Measurements from ENCODE around the gene UPK1A. TPM values are rescaled to one million over a fixed set of nuclear protein-coding genes. Genes with fewer than 3 reads are reported as not detected.

UPK1A gene
- total and polyA plus RNA-seq, 10 of the 15 experiments (the other 5 are each of a cell fraction or from before 2014, with no cell fraction given): 0.15 to 1.9 (median 0.26) TPM; not detected in 7

- peak overlapping the region; percentile 53 for H3K4me2 ChIP-seq (ENCODE audit: control insufficient read depth, insufficient read depth)
- peak; percentile 71 for ATAC-seq
- ChIA-PET SMC1A (ENCODE audit: uncharacterized antibody, unreplicated experiment) (interaction anchor here (0.6 to 12.3 kb wide), 14 partner anchors 9 to 234 kb away, joined by 3 to 375 read pairs (median 4); partner anchors contain the start of genes IGFLR1, LIN37, PSENEN and U2AF1L4), CTCF (interaction anchor here (0.9 to 7.8 kb wide), 10 partner anchors 12 to 235 kb away, joined by 3 to 271 read pairs (median 4); partner anchors contain the start of genes COX6B1, LIN37 and PSENEN), RAD21 (ENCODE audit: unreplicated experiment) (interaction anchor here (0.6 to 11.0 kb wide), 12 partner anchors 11 to 343 kb away, joined by 3 to 430 read pairs (median 7); partner anchors contain the start of genes IGFLR1, LIN37, PSENEN and U2AF1L4), POLR2A (interaction anchor here (0.9 to 11.9 kb wide), 11 partner anchors 14 to 366 kb away, joined by 3 to 516 read pairs (median 6); partner anchors contain the start of genes COX6B1, IGFLR1, LIN37 and PSENEN)
- H3K9ac ChIP-seq (ENCODE audit: control insufficient read depth, insufficient read depth, low read length): peak overlapping the region; percentile 18
- no peaks in the 10 kb centered on the region; the same call in 2 of the 3 replicates for H3K9me3 ChIP-seq (replicated peaks; ENCODE audit: control insufficient read depth, insufficient read depth, low read length)
- no peak for FAIRE-seq
- no peak overlapping the region for H3K4me3 ChIP-seq
- peaks cover 25% of the 10 kb centered on the region for H3K4me1 ChIP-seq (ENCODE audit: control insufficient read depth, insufficient read depth, low read length)
- no peaks in the 10 kb centered on the region for H3K27me3 ChIP-seq (replicated peaks in 1 of 2; ENCODE audit: control insufficient read depth in 2 of 2, insufficient read depth in 2 of 2, low read length in 1 of 2)
- BruUV-seq (replicated peaks): no TSS peak
- no peaks in the 10 kb centered on the region for H3K36me3 ChIP-seq (ENCODE audit: control insufficient read depth in 2 of 2, insufficient read depth in 2 of 2, low read length in 1 of 2)
- 1% methylated on average over 4 of the region's 4 CpGs for WGBS (ENCODE audit: insufficient coverage, insufficient replicate concordance, low lambda C conversion rate, missing lambda C conversion rate)
- no peaks in the 10 kb centered on the region for H4K20me1 ChIP-seq (ENCODE audit: control insufficient read depth, insufficient read depth)
- intact Hi-C loops (cut with micrococcal nuclease; ENCODE audit: unreplicated experiment) (no loop called here), in situ Hi-C loops (cut with MboI) (no loop called here)
- peak; percentile 70 for DNase-seq (ENCODE audit: low read depth, low spot score)
- H3K79me2 ChIP-seq (ENCODE audit: control insufficient read depth, insufficient read depth, low read length): peaks cover 2% of the 10 kb centered on the region; the same call in 1 of the 2 replicates
- H2AFZ ChIP-seq (ENCODE audit: control insufficient read depth, low read depth, low read length): peak overlapping the region; percentile 48
- peak overlapping the region; percentile 79 for H3K27ac ChIP-seq (ENCODE audit: control insufficient read depth, insufficient read depth)
- TF ChIP-seq ATF7 (IDR thresholded peaks at IDR 0.05; ENCODE audit: low read depth) (peak; percentile 45; the same call in 1 of the 2 replicates), NFIC (IDR thresholded peaks at IDR 0.05; ENCODE audit: low read depth, low read length) (peak; percentile 59; the same call in 1 of the 2 replicates), ZZZ3 (IDR thresholded peaks at IDR 0.05; ENCODE audit: control insufficient read depth, insufficient read length, low read depth) (no peak), BACH1 (IDR thresholded peaks at IDR 0.05; ENCODE audit: borderline replicate concordance) (no peak), MXI1 (IDR thresholded peaks at IDR 0.05; ENCODE audit: low read depth, low read length) (no peak), ZNF217 (IDR thresholded peaks at IDR 0.05) (0 out of 2 replicates have a peak, but pooled peaks have one; percentile 19), SUPT20H (IDR thresholded peaks at IDR 0.05; ENCODE audit: borderline replicate concordance, control insufficient read depth, low read depth, low read length) (no peak), ZNF274 (IDR thresholded peaks at IDR 0.05; ENCODE audit: insufficient read depth, insufficient read length) (no peak), ZNF24 (IDR thresholded peaks at IDR 0.05) (peak; percentile 19; the same call in 1 of the 2 replicates), NR2F1 (conservative IDR thresholded peaks at IDR 0.05) (peak; percentile 88), MEF2B (IDR thresholded peaks at IDR 0.05; ENCODE audit: partially characterized antibody, poor library complexity, severe bottlenecking) (peak; percentile 23), RELA (IDR thresholded peaks at IDR 0.05; ENCODE audit: borderline replicate concordance, partially characterized antibody) (peak; percentile 62), ESRRA (IDR thresholded peaks at IDR 0.05; ENCODE audit: low read length) (no peak), BRCA1 (IDR thresholded peaks at IDR 0.05; ENCODE audit: low read depth, low read length) (no peak), TCF7 (IDR thresholded peaks at IDR 0.05; ENCODE audit: borderline replicate concordance) (peak; percentile 96), SKIL (IDR thresholded peaks at IDR 0.05; ENCODE audit: low read depth, poor library complexity, severe bottlenecking) (no peak), FOXM1 (IDR thresholded peaks at IDR 0.05; ENCODE audit: low read depth, low read length) (peak; percentile 50; the same call in 1 of the 2 replicates), IRF4 (IDR thresholded peaks at IDR 0.05; ENCODE audit: low read depth, low read length) (peak; percentile 64; the same call in 1 of the 2 replicates), EP300 (IDR thresholded peaks at IDR 0.05; ENCODE audit: borderline replicate concordance in 1 of 2, control insufficient read depth in 1 of 2, low read depth in 2 of 2, low read length in 2 of 2) (peak; percentile 58 to 76; a peak in 2 of 4 replicates), SIX5 (IDR thresholded peaks at IDR 0.05; ENCODE audit: low read depth, low read length, severe bottlenecking) (no peak), BHLHE40 (IDR thresholded peaks at IDR 0.05; ENCODE audit: borderline replicate concordance in 1 of 2, low read depth in 2 of 2, low read length in 1 of 2) (peak; percentile 92), SREBF2 (IDR thresholded peaks at IDR 0.05; ENCODE audit: low read length) (no peak), EZH2 (IDR thresholded peaks at IDR 0.05; ENCODE audit: borderline replicate concordance, control insufficient read depth, low read depth, low read length) (no peak), LARP7 (IDR thresholded peaks at IDR 0.05) (no peak)
Measured at GRCh38 chr19:35696835-35697234, 30.5 kb downstream of the UPK1A start.
